ENCODE measurements around the gene TNFRSF19. TPM values are rescaled to one million over a fixed set of nuclear protein-coding genes. Genes with fewer than 3 reads are reported as not detected.

Gene TNFRSF19
- total RNA-seq, 1 donor from 2014 or later: 36.5 TPM

DNA sequence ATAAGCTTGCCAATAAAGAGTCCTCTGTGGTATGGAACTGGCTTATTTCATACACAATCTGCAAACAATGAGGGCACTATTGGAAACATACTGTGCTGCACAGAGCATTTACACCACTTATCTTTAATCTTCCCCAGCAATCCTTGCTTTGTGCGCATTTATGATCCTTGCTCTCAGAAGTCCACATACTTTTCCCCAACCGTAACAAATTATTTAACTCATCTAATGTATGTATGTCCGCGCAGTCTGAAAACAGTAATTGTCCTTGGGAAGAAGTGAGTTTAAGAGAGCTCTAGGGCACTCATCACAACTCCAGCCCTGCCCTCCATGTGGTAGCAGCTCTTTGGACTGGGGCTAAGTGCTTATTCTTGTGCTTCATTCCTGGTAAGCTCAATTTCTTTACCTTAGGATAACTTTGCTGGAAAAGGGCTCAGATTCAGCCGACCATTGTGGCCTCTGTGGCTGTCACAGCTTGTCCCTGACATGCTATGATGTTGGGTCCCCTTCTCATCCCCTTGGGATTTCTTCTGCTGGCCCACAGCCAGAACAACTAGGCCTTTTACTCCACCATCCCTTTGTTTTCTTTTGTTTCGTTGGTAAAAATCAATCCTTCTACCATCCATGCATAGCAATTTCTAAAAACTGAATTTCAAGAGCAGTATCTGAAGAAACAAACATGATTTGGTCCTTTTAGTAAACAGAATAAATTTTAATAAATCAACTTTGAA lies 152.7 kb downstream of the TNFRSF19 start:
- intact Hi-C loops (cut with DNase I): no loop called here
- DNase-seq (ENCODE audit: missing footprints): no peak
- ATAC-seq: no peak

GRCh38 chr13:23723471-23723870 lies 153.3 kb downstream of the TNFRSF19 start:
- ATAC-seq: peak; percentile 35
- DNase-seq (ENCODE audit: missing footprints): no peak
- intact Hi-C loops (cut with DNase I): no loop called here

DNA sequence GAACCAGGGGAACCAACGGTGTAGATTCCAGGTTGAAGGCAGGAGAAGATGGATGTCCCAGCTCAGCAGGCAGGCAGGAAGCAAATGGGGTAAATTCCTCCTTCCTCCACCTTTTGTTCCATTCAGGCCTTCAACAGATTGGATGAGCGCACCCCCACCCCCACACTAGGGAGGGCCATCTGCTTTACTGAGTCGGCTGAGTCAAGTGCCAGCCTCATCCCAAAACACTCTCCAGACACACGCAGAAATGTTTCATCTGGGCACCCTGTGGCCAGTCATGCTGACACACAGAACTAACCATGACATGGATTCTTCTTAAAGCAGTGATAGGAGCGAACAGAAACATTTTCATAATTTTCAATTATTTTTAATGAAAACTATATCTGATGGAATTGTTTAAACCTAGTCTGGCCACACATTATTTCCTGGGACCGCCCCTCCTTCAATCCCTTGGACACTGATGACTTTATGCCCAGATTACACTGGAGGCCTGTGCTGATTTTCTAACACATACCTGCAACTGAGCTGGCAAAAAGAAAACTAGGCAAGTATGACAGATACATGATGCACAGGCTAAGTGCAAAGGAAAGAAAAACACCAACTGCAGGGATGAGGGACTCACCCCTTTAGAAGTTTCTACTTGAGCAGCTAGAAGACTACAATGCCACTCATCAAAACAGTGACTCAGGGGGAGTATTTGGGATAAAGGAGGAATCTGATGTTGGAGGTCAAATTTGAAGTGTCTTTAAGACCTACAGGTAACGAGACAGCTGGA lies 154.2 kb downstream of the TNFRSF19 start:
- ATAC-seq (no peak), DNase-seq (ENCODE audit: missing footprints) (no peak)
- intact Hi-C loops (cut with DNase I): no loop called here

Other genes starting within 250 kb of the TNFRSF19 start
- 7.5 TPM for gene SACS, start 136.7 kb upstream of the TNFRSF19 start, total RNA-seq

Measured in Right ventricle myocardium inferior (tissue), 1 donor.